Spinal cord (tissue), 10 donors: Measurements from ENCODE around the gene TMEM200A. TPM values are rescaled to one million over a fixed set of nuclear protein-coding genes. Genes with fewer than 3 reads are reported as not detected.
"Not testable (repeated sequence)": the region's sequence is repeated elsewhere in the genome, so short reads cannot be mapped to it uniquely, and the experiment has no call there.

Experiments used
- DNase-seq, 6 donors: peaks; one replicate each; pipeline versions ENCODE4 v3.0.0 to v3.0.0-alpha.2; 2013 to 2015; ENCODE audit warnings: low spot score in 6 of 6, low read depth in 4 of 6
- H3K27ac ChIP-seq: one replicate; pipeline ENCODE4 v1.5.1; 2013; ENCODE audit warnings: low read depth, low read length, control low read depth
- H3K27me3 ChIP-seq: one replicate; pipeline ENCODE4 v1.6.1; 2013; ENCODE audit warnings: low read length; ENCODE audit not compliant: control insufficient read depth, insufficient read depth
- H3K36me3 ChIP-seq: one replicate; pipeline ENCODE4 v1.6.1; 2013; ENCODE audit warnings: low read length; ENCODE audit not compliant: control insufficient read depth, insufficient read depth
- H3K4me1 ChIP-seq: one replicate; pipeline ENCODE4 v1.6.1; 2013; ENCODE audit warnings: low read length; ENCODE audit not compliant: control insufficient read depth, insufficient read depth
- H3K4me3 ChIP-seq: one replicate; pipeline ENCODE4 v1.5.1; 2013; ENCODE audit warnings: low read depth, low read length, control low read depth
- H3K9me3 ChIP-seq: one replicate; pipeline ENCODE4 v1.6.1; 2013; ENCODE audit warnings: low read length; ENCODE audit not compliant: control insufficient read depth, insufficient read depth
- WGBS: methylation state at CpG from one replicate; pipeline ENCODE4 v1.1.5; 2013; ENCODE audit warnings: missing lambda C conversion rate; ENCODE audit not compliant: insufficient coverage; 5-methylcytosine and 5-hydroxymethylcytosine counted together
- long read RNA-seq, 4 donors: transcript quantifications; one replicate each; lab custom pipeline, GENCODE V29; 2026
- polyA plus RNA-seq, 2 donors: library from polyadenylated mRNA; unstranded; fragments of 120-200 nt; gene quantifications; one replicate each; pipeline ENCODE4 v1.2.1, GENCODE V29; 2013; ENCODE audit not compliant: insufficient read length in 2 of 2
- total RNA-seq, 2 donors: library from RNA; depleted of rRNA in 1 of 2; stranded (reverse); fragments of 120-200 nt in 1 of 2; fragments of >200 nt in 1 of 2; gene quantifications; one replicate each; pipeline versions ENCODE4 v1.2.3 to v1.2.4, GENCODE V29; 2013 to 2014
- donor health status: healthy.

TMEM200A gene
- total RNA-seq: 10 to 100 TPM in 1 of 2 donors, 1 to 10 TPM in 1; 8.8 to 13.6 TPM
- polyA plus RNA-seq: 10 to 100 TPM in 1 of 2 donors, 1 to 10 TPM in 1; 8.8 to 12.4 TPM
- long read RNA-seq, donor 1, partial matches to known transcripts: 0 of 6 reads
- long read RNA-seq, donor 1, other reads (novel, unspliced or antisense): 0 of 6 reads
- long read RNA-seq, donor 2, partial matches to known transcripts: 0 of 2 reads
- long read RNA-seq, donor 2, other reads (novel, unspliced or antisense): 0 of 2 reads
- long read RNA-seq, donor 3, partial matches to known transcripts: 0 of 3 reads
- long read RNA-seq, donor 3, other reads (novel, unspliced or antisense): 0 of 3 reads
- long read RNA-seq, donor 4: 0 reads

DNA sequence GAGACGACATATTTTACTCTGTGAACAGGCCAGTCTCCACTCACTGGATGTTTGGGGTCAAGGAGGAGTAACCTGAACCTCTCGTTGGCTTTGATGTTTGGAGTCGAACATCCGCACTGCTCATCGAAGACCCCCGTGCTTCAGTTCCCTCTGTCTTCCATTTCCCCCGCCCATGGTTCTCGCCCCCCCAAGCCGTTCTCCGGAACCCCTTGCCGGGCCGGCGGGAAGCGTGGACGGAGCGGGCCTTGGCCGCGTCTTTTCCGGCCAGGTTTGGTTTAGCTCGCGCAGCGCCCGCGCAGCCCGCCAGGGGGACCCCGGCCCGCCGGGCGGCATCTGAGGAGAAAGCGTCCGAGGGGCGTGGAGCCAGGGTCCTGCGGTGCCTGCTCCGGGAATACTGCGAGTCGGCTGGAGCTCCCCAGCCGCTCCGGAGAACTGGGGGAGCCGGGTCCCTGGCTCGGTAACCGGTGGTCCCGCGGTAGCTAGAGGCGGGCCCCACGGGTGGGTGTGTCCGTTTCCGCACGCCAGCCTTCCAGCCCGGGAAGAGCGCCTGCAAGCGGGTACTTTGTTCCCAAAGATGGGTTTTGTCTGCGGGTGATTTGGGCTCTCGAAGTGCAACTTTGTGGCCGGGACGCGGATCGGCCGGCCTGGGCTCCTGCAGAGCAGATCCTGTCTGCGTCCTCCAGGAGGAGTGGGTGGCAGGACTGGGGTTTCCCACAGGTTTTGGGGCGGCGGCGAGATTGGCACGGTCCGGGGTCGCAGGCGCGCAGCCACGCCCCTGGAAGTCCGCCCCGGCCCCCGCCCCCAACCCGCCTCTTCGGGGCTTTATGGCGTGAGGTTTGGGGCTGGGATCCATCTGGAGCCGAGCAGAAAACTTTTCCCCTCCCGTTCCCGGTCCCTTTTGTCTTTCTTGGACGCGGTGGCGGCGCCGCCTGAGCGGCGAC is at the start of gene TMEM200A:
Gene TMEM200A (plus strand): TSS at position 852 of the 941 bp plus-strand sequence. CDS start 74,406 bp downstream, outside the sequence.
- peak; percentile 43 to 90 (median 62) for DNase-seq
- H3K27me3 ChIP-seq: peaks cover 10% of the 10 kb centered on the region
- no peaks in the 10 kb centered on the region for H3K9me3 ChIP-seq
- H3K36me3 ChIP-seq: no peaks in the 10 kb centered on the region
- peak within 1 kb of the TSS; percentile 73 for H3K4me3 ChIP-seq
- H3K27ac ChIP-seq: peak within 1 kb of the TSS; percentile 61
- H3K4me1 ChIP-seq: peaks cover 13% of the 10 kb centered on the region
- WGBS: 0% methylated on average over 84 of the region's 84 CpGs

GRCh38 chr6:130320908-130321307 is 44.9 kb upstream of the TMEM200A start:
- WGBS: 100% methylated on average over 1 of the region's 2 CpGs
- DNase-seq: no peak
- Histone ChIP-seq H3K27me3 (no peaks in the 10 kb centered on the region), H3K4me1 (no peaks in the 10 kb centered on the region), H3K4me3 (no peak overlapping the region), H3K27ac (no peak overlapping the region), H3K36me3 (no peaks in the 10 kb centered on the region), H3K9me3 (no peaks in the 10 kb centered on the region)

DNA sequence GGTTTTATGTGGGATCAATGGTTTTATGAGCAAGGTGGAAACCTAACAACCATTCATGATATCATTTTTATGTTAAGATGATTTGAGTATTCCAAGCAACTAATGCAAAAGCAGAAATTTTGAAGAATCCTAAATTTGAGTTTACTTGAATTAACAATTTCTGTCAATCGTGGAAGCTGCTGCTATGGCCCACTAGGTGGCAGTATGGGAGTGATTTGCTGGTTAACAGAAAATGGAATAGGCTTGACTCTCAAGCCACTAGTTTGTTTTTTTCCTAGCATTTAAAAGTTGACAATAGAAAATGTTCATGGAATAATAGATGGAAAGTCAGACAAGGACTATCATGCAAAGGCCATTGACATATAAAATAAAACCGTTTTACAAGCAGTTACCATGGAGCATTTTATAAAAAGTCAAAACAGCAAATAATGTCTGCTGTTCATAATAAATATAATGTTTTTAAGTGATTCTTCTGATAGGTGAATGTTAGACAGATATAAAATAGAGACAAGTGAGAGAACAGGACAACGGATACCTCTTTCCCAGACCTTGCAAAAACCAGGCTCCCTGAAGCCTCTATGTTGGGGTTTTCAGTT is 43.0 kb upstream of the TMEM200A start:
- DNase-seq: peak; percentile 38 to 93 (median 58)
- Histone ChIP-seq H3K27ac (no peak overlapping the region), H3K27me3 (no peaks in the 10 kb centered on the region), H3K36me3 (no peaks in the 10 kb centered on the region), H3K9me3 (no peaks in the 10 kb centered on the region), H3K4me1 (no peaks in the 10 kb centered on the region), H3K4me3 (no peak overlapping the region)
- WGBS: no CpG with 5 or more reads among the region's 3 CpGs

- H3K4me3 ChIP-seq: no peak overlapping the region
- no peak overlapping the region for H3K27ac ChIP-seq
- no peaks in the 10 kb centered on the region for H3K4me1 ChIP-seq
- H3K9me3 ChIP-seq: no peaks in the 10 kb centered on the region
- no peak for DNase-seq
- no CpG with 5 or more reads among the region's 4 CpGs for WGBS
- H3K27me3 ChIP-seq: no peaks in the 10 kb centered on the region
- no peaks in the 10 kb centered on the region for H3K36me3 ChIP-seq
These were observed 41.2 kb upstream of the TMEM200A start for GRCh38 chr6:130324657-130325056.

DNA sequence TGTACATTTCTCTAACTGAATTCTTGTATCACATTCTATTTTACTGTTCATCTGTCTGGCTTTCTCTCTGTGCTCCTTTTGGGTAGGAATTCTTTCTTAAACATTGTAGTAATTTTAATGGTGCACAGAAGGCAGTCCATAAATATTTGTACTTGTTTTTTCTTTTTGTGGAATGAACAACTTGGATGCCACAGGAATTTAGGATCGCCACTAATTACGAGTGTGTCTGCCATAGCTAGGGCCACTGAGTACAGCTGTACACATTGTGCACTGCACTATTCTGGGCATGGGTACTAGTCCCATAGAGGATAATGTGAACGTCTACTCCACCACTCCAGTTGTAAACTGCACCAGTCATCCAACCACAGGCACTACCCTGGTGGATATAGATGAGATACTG is 39.3 kb upstream of the TMEM200A start:
- Histone ChIP-seq H3K9me3 (no peaks in the 10 kb centered on the region), H3K36me3 (no peaks in the 10 kb centered on the region), H3K4me3 (no peak overlapping the region), H3K4me1 (no peaks in the 10 kb centered on the region), H3K27ac (no peak overlapping the region), H3K27me3 (no peaks in the 10 kb centered on the region)
- no peak for DNase-seq
- WGBS: 100% methylated on average over 2 of the region's 3 CpGs

DNA sequence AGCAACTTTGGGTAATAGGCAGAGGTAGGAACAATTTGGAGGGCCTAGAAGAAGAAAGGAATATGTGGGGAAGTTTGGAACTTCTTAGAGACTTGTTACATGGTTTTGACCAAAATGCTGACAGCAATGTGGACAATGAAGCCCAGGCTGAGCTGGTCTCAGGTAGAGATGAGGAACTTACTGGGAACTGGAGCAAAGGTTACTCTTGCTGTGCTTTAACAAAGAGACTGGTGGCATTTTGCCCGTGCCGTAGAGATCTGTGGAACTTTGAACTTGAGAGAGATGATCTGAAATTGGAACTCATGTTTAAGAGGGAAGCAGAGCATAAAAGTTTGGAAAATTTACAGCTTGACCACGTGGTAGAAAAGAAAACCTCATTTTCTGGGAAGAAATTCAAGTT is 28.3 kb upstream of the TMEM200A start:
- Histone ChIP-seq H3K27me3 (no peaks in the 10 kb centered on the region), H3K27ac (no peak overlapping the region), H3K9me3 (no peaks in the 10 kb centered on the region), H3K4me1 (no peaks in the 10 kb centered on the region), H3K36me3 (no peaks in the 10 kb centered on the region), H3K4me3 (no peak overlapping the region)
- WGBS: 31% methylated on average over 3 of the region's 3 CpGs
- DNase-seq: no peak

GRCh38 chr6:130346324-130346723 is 19.5 kb upstream of the TMEM200A start:
- WGBS: 88% methylated on average over 9 of the region's 9 CpGs

DNA sequence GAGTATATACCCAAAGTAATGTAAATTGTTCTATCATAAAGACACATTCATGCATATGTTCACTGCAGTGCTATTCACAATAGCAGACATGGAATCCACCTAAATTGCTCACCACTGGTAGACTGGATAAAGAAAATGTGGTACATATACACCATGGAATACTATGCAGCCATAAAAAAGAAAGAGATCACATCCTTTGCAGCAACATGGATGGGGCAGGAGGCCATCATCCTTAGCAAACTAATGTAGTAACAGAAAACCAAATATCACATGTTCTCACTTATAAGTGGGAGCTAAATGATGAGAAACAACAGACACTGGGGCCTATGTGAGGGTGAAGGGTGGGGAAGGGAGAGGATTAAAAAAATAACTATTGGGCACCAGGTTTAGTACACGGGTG is 11.5 kb upstream of the TMEM200A start:
- Histone ChIP-seq H3K27ac (no peak overlapping the region), H3K4me3 (no peak overlapping the region), H3K9me3 (no peaks in the 10 kb centered on the region), H3K36me3 (no peaks in the 10 kb centered on the region), H3K27me3 (no peaks in the 10 kb centered on the region), H3K4me1 (no peaks in the 10 kb centered on the region)
- no CpG with 5 or more reads among the region's 1 CpG for WGBS
- no peak for DNase-seq

More at GRCh38 chr6:130346324-130346723, 19.5 kb upstream of the TMEM200A start:
- not testable (repeated sequence) for H3K4me3 ChIP-seq, H3K36me3 ChIP-seq, H3K9me3 ChIP-seq, H3K27me3 ChIP-seq, H3K27ac ChIP-seq, DNase-seq, H3K4me1 ChIP-seq

- no peaks in the 10 kb centered on the region for H3K9me3 ChIP-seq
- no peaks in the 10 kb centered on the region for H3K36me3 ChIP-seq
- H3K4me3 ChIP-seq: no peak overlapping the region
- H3K27me3 ChIP-seq: no peaks in the 10 kb centered on the region
- no peak for DNase-seq
- no peaks in the 10 kb centered on the region for H3K4me1 ChIP-seq
- no CpG with 5 or more reads among the region's 1 CpG for WGBS
- no peak overlapping the region for H3K27ac ChIP-seq
These were observed 10.2 kb upstream of the TMEM200A start for GRCh38 chr6:130355572-130355971.
